ENCODE measurements around the gene GTPBP8.

GRCh38 chr3:112948346-112948838 lies 42.4 kb upstream of the GTPBP8 start:
- no peak for TF ChIP-seq CTCF (IDR thresholded peaks at IDR 0.05; ENCODE audit: poor library complexity, severe bottlenecking)
- no peak for TF ChIP-seq POLR2AphosphoS5 (IDR thresholded peaks at IDR 0.05)
- TF ChIP-seq EP300 (conservative IDR thresholded peaks at IDR 0.05; ENCODE audit: poor library complexity, severe bottlenecking): no peak
- no peak for TF ChIP-seq SMC3 (conservative IDR thresholded peaks at IDR 0.05; ENCODE audit: poor library complexity)
- no peak for TF ChIP-seq RAD21 (conservative IDR thresholded peaks at IDR 0.05)
- no peak for TF ChIP-seq EZH2 (IDR thresholded peaks at IDR 0.05; ENCODE audit: borderline replicate concordance, insufficient read depth, low read length, poor library complexity, severe bottlenecking)
- no peak for TF ChIP-seq REST (IDR thresholded peaks at IDR 0.05; ENCODE audit: borderline replicate concordance)
- no peak for TF ChIP-seq TAF1 (IDR thresholded peaks at IDR 0.05; ENCODE audit: low read depth)
- TF ChIP-seq MXI1 (conservative IDR thresholded peaks at IDR 0.05; ENCODE audit: poor library complexity, severe bottlenecking): no peak

Data from neural cell (in vitro differentiated cells).